Hematopoietic multipotent progenitor cell treated with erythropoietin and hydrocortisone succinate and interleukin-3 and kit ligand, for 8 days (in vitro differentiated cells): ENCODE results near the gene RRP15.

ENCODE experiments used
- DNase-seq: peaks from one replicate; pipeline ENCODE4 v3.0.0-alpha.2; 2015

The RRP15 gene

GRCh38 chr1:218284917-218285635 is at the start of gene RRP15:
Gene RRP15, plus strand, starts transcription at chr1:218285293. Its CDS starts 24 bp downstream, at chr1:218285317.
- DNase-seq, result peak; percentile 90

- DNase-seq, result no peak
Measured at GRCh38 chr1:218242171-218242570, 42.9 kb upstream of the RRP15 start.

- DNase-seq, result no peak
Measured at GRCh38 chr1:218247339-218247738, 37.8 kb upstream of the RRP15 start.

- DNase-seq, result no peak
Measured at GRCh38 chr1:218249338-218250140, 35.6 kb upstream of the RRP15 start.

- no peak for DNase-seq
Measured at GRCh38 chr1:218250492-218250891, 34.6 kb upstream of the RRP15 start.

- DNase-seq, result no peak
Measured at GRCh38 chr1:218254296-218254946, 30.7 kb upstream of the RRP15 start.

GRCh38 chr1:218255090-218255489 is 30.0 kb upstream of the RRP15 start:
- DNase-seq, result no peak

- no peak for DNase-seq
Measured at GRCh38 chr1:218257371-218257770, 27.7 kb upstream of the RRP15 start.

- no peak for DNase-seq
Measured at GRCh38 chr1:218257971-218258370, 27.1 kb upstream of the RRP15 start.

- DNase-seq, result no peak
Measured at GRCh38 chr1:218259339-218259738, 25.8 kb upstream of the RRP15 start.

GRCh38 chr1:218259800-218260199 is 25.3 kb upstream of the RRP15 start:
- peak; percentile 44 for DNase-seq

- no peak for DNase-seq
Measured at GRCh38 chr1:218262259-218262658, 22.8 kb upstream of the RRP15 start.

GRCh38 chr1:218266356-218266755 is 18.7 kb upstream of the RRP15 start:
- DNase-seq, result no peak

GRCh38 chr1:218272366-218272765 is 12.7 kb upstream of the RRP15 start:
- DNase-seq, result no peak

- DNase-seq, result no peak
Measured at GRCh38 chr1:218273762-218274479, 11.2 kb upstream of the RRP15 start.

GRCh38 chr1:218274511-218274910 is 10.6 kb upstream of the RRP15 start:
- no peak for DNase-seq

- DNase-seq, result no peak
Measured at GRCh38 chr1:218275823-218276222, 9.3 kb upstream of the RRP15 start.

- peak; percentile 31 for DNase-seq
Measured at GRCh38 chr1:218281285-218281684, 3.8 kb upstream of the RRP15 start.

- no peak for DNase-seq
Measured at GRCh38 chr1:218284377-218284916, 646 bp upstream of the RRP15 start.

GRCh38 chr1:218292515-218292914 is 7.4 kb downstream of the RRP15 start:
- no peak for DNase-seq

GRCh38 chr1:218294546-218294945 is 9.5 kb downstream of the RRP15 start:
- DNase-seq, result no peak

GRCh38 chr1:218296162-218296561 is 11.1 kb downstream of the RRP15 start:
- no peak for DNase-seq

GRCh38 chr1:218297461-218297860 is 12.4 kb downstream of the RRP15 start:
- no peak for DNase-seq
